Mucosa of descending colon (tissue), 3 donors: ENCODE data around the gene DPYSL5. TPM values are rescaled to one million over a fixed set of nuclear protein-coding genes. Genes with fewer than 3 reads are reported as not detected.

ENCODE experiments used
- ATAC-seq: fragments of 200-7000 bp; cut with Tn5 transposase; one replicate; pipeline ENCODE4 v1.9.1; 2020; ENCODE audit warnings: mild to moderate bottlenecking, moderate library complexity
- DNase-seq, 3 donors: peaks; one replicate each; pipeline ENCODE4 v3.0.0-alpha.2; 2020
- H3K36me3 ChIP-seq: fragments of 200-600 bp; one replicate; pipeline ENCODE4 v1.8.0; 2021; ENCODE audit warnings: low read depth, mild to moderate bottlenecking
- H3K4me1 ChIP-seq: fragments of 200-600 bp; one replicate; pipeline ENCODE4 v1.8.0; 2021; ENCODE audit warnings: low read depth, mild to moderate bottlenecking
- H3K4me3 ChIP-seq: fragments of 200-600 bp; one replicate; pipeline ENCODE4 v1.8.0; 2021; ENCODE audit warnings: mild to moderate bottlenecking
- H3K9me3 ChIP-seq: fragments of 200-600 bp; one replicate; pipeline ENCODE4 v1.8.0; 2021; ENCODE audit warnings: mild to moderate bottlenecking
- intact Hi-C, 2 donors: fragments of 100-400 bp; cut with DNase I in 1 of 2; cut with micrococcal nuclease in 1 of 2; formaldehyde crosslinking; loops; one replicate each; pipeline versions ENCODE4 v1.11.0 to v1.11.1; 2022; cut with DNase I, micrococcal nuclease
- long read RNA-seq, 2 donors: library from polyadenylated mRNA; unstranded; transcript quantifications; one replicate each; pipeline ENCODE4 v2.0.0, GENCODE V29; 2019 to 2021
- total RNA-seq, 3 donors: library from RNA; stranded (reverse); fragmentation: NEBNext Ultra II Directional in 2 of 3; extraction: Animal tissue kit (Norgen Biotek cat#: 25700) in 2 of 3; gene quantifications; one replicate each; pipeline versions ENCODE4 v1.2.1 to v1.2.4, GENCODE V29; 2021 to 2023
- TF ChIP-seq, protein P1 (sequence below): fragments of 200-600 bp; IDR thresholded peaks from one replicate; pipeline ENCODE4 v1.8.0; 2022; ENCODE audit warnings: antibody characterized with exemption, mild to moderate bottlenecking
- donor health status: DM: no; HTN: no; CAD: no; lungs with moderate emphysema.
- donor health status: DM: no; HTN: no; CAD: no.
- donor health status: DM: no; HTN: yes; CAD: no.

The DPYSL5 gene, protein sequence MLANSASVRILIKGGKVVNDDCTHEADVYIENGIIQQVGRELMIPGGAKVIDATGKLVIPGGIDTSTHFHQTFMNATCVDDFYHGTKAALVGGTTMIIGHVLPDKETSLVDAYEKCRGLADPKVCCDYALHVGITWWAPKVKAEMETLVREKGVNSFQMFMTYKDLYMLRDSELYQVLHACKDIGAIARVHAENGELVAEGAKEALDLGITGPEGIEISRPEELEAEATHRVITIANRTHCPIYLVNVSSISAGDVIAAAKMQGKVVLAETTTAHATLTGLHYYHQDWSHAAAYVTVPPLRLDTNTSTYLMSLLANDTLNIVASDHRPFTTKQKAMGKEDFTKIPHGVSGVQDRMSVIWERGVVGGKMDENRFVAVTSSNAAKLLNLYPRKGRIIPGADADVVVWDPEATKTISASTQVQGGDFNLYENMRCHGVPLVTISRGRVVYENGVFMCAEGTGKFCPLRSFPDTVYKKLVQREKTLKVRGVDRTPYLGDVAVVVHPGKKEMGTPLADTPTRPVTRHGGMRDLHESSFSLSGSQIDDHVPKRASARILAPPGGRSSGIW
- total RNA-seq: 1 to 10 TPM in 1 of 3 donors, under 1 TPM in 2; 0.24 to 1.3 (median 0.38) TPM
- long read RNA-seq, donor 1, full-length matches to known transcripts: 1 of 3 reads
- long read RNA-seq, donor 1, partial matches to known transcripts: 0 of 3 reads
- long read RNA-seq, donor 1, other reads (novel, unspliced or antisense): 2 of 3 reads
- long read RNA-seq, donor 2: 0 reads

DNA sequence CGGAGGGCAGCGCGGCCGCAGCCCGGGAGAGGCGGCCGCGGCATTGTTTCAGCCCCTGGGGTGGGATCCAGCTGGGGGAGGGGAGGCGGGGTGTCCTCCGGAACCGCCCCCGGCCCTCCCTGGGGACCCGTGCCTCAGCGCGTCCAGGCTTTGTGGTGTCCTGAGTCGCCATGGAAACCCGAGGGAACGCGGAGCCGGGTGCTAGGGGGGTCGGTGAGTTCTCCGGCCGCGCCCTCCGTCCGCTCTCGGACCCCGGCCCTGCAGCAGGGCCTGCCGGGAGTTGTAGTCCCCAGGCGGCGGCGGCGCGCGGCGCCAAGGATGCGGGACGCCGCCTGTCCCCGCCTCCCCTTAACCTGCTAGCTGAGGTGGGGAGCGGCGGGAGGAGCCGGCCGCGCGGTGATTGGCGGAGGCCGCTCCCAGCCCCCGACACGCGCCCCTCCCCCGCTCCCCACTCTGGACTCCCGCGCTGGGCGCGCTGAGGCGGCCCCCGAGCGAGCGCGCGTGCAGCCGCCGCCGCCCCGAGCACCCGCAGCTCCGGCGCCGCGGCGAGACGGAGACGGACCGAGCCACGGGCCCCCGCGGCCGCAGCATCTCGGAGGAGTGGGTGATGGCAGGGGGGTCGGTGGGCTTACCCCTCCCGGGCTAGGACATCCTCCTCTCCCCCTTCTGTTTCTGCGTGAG, at the start of gene DPYSL5:
DPYSL5 (plus strand) TSS at position 478 of the 681 bp plus-strand sequence. CDS start 50,368 bp downstream, outside the sequence.
- no peak for ATAC-seq
- DNase-seq: no peak
- intact Hi-C loops: loop anchor here (5.0 kb wide), 1 partner anchor 95 kb away; no protein-coding TSS in a partner anchor
- H3K9me3 ChIP-seq: no peaks in the 10 kb centered on the region
- H3K4me3 ChIP-seq: no peak within 1 kb of the TSS
- H3K36me3 ChIP-seq: no peaks in the 10 kb centered on the region
- peaks cover 23% of the 10 kb centered on the region for H3K4me1 ChIP-seq
- TF ChIP-seq, protein P1, sequence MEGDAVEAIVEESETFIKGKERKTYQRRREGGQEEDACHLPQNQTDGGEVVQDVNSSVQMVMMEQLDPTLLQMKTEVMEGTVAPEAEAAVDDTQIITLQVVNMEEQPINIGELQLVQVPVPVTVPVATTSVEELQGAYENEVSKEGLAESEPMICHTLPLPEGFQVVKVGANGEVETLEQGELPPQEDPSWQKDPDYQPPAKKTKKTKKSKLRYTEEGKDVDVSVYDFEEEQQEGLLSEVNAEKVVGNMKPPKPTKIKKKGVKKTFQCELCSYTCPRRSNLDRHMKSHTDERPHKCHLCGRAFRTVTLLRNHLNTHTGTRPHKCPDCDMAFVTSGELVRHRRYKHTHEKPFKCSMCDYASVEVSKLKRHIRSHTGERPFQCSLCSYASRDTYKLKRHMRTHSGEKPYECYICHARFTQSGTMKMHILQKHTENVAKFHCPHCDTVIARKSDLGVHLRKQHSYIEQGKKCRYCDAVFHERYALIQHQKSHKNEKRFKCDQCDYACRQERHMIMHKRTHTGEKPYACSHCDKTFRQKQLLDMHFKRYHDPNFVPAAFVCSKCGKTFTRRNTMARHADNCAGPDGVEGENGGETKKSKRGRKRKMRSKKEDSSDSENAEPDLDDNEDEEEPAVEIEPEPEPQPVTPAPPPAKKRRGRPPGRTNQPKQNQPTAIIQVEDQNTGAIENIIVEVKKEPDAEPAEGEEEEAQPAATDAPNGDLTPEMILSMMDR: no peak

DNA sequence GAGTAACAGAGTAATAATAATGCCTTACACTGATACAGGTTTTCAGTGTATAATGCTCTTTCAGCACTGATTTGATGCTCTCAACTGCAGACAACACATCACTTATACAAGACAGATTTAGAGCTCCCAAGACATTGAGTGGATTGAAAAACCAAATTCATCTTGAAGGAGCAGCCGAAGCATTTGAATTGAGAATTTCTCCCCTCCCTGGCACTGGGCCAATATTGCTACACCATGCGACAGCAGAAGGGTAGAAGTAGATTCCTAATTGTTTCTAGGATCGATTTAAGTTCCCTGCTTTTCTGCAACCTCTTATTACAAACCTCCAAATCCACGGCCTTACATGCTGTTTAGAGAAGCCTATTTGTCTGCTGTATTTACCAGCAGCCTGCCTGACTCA, 46.6 kb upstream of the DPYSL5 start:
- no peak for ATAC-seq
- Histone ChIP-seq H3K4me1 (no peaks in the 10 kb centered on the region), H3K36me3 (no peaks in the 10 kb centered on the region), H3K9me3 (no peaks in the 10 kb centered on the region), H3K4me3 (no peak overlapping the region)
- intact Hi-C loops: no loop called here
- DNase-seq: no peak
- TF ChIP-seq, protein P1: no peak

GRCh38 chr2:26801796-26802195, 46.1 kb upstream of the DPYSL5 start:
- Histone ChIP-seq H3K4me1 (no peaks in the 10 kb centered on the region), H3K36me3 (no peaks in the 10 kb centered on the region), H3K9me3 (no peaks in the 10 kb centered on the region), H3K4me3 (no peak overlapping the region)
- TF ChIP-seq, protein P1: no peak
- DNase-seq (no peak), ATAC-seq (no peak)
- intact Hi-C loops: no loop called here

DNA sequence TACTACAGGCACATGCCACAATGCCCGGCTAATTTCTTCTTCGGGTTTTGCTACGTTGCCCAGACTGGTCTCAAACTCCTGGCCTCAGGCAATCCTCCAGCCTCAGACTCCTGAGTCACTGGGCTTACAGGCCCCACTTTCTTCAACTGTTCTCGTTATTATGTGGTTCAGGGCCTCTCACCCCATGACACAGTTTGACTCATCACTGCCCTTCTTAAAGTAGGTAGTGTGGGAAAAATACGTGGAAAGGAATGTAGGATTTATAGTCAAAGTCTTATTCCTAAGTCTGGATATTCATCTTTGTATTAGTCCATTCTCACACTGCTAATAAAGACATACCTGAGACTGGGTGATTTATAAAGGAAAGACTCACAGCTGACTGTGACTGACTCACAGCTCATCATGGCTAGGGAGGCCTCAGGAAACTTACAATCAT, 42.7 kb upstream of the DPYSL5 start:
- DNase-seq (no peak), ATAC-seq (no peak)
- Histone ChIP-seq H3K9me3 (no peaks in the 10 kb centered on the region), H3K36me3 (no peaks in the 10 kb centered on the region), H3K4me3 (no peak overlapping the region), H3K4me1 (no peaks in the 10 kb centered on the region)
- TF ChIP-seq, protein P1: no peak
- intact Hi-C loops: no loop called here

GRCh38 chr2:26807788-26808460, 40.0 kb upstream of the DPYSL5 start:
- no peaks in the 10 kb centered on the region for H3K4me1 ChIP-seq
- no peak overlapping the region for H3K4me3 ChIP-seq
- no peaks in the 10 kb centered on the region for H3K36me3 ChIP-seq
- intact Hi-C loops: no loop called here
- DNase-seq (no peak), ATAC-seq (no peak)
- no peaks in the 10 kb centered on the region for H3K9me3 ChIP-seq
- TF ChIP-seq, protein P1: no peak
